Skeletal muscle tissue (tissue), 4 donors: ENCODE data around the gene FZD4. TPM values are rescaled to one million over a fixed set of nuclear protein-coding genes. Genes with fewer than 3 reads are reported as not detected.
A peak's percentile ranks its signal among the peaks of the same experiment; 100 is the strongest.
"Not testable (repeated sequence)": the region's sequence is repeated elsewhere in the genome, so short reads cannot be mapped to it uniquely, and the experiment has no call there.

Experiments
- H3K27ac ChIP-seq: one replicate; pipeline ENCODE4 v1.7.0; 2013; ENCODE audit warnings: mild to moderate bottlenecking, low read depth, low read length, inconsistent platforms
- H3K27me3 ChIP-seq, 3 donors: one replicate each; pipeline ENCODE4 v1.7.0; 2013; ENCODE audit warnings: low read length in 3 of 3; ENCODE audit not compliant: control insufficient read depth in 3 of 3, insufficient read depth in 3 of 3
- H3K36me3 ChIP-seq, 3 donors: one replicate each; pipeline ENCODE4 v1.7.0; 2013; ENCODE audit warnings: low read length in 3 of 3; ENCODE audit not compliant: control insufficient read depth in 3 of 3, insufficient read depth in 3 of 3
- H3K4me1 ChIP-seq, 3 donors: one replicate each; pipeline ENCODE4 v1.7.0; 2013; ENCODE audit warnings: low read length in 3 of 3, mild to moderate bottlenecking in 3 of 3; ENCODE audit not compliant: control insufficient read depth in 3 of 3, insufficient read depth in 3 of 3
- H3K4me3 ChIP-seq, 3 donors: one replicate each; pipeline ENCODE4 v1.7.0; 2013; ENCODE audit warnings: low read length in 3 of 3
- H3K9ac ChIP-seq, 3 donors: one replicate each; pipeline ENCODE4 v1.7.0; 2013; ENCODE audit warnings: low read length in 3 of 3, mild to moderate bottlenecking in 3 of 3, moderate library complexity in 2 of 3, low read depth in 1 of 3
- H3K9me3 ChIP-seq, 3 donors: one replicate each; pipeline ENCODE4 v1.7.0; 2013; ENCODE audit warnings: low read length in 3 of 3; ENCODE audit not compliant: control insufficient read depth in 3 of 3
- total RNA-seq: library from RNA; depleted of rRNA; stranded (reverse); fragments of >200 nt; gene quantifications from one replicate; pipeline ENCODE4 v1.2.3, GENCODE V29; 2014
- donor health status: Osteomylitis.

FZD4 gene
- total RNA-seq, 1 donor from 2014 or later, result 56.4 TPM

DNA sequence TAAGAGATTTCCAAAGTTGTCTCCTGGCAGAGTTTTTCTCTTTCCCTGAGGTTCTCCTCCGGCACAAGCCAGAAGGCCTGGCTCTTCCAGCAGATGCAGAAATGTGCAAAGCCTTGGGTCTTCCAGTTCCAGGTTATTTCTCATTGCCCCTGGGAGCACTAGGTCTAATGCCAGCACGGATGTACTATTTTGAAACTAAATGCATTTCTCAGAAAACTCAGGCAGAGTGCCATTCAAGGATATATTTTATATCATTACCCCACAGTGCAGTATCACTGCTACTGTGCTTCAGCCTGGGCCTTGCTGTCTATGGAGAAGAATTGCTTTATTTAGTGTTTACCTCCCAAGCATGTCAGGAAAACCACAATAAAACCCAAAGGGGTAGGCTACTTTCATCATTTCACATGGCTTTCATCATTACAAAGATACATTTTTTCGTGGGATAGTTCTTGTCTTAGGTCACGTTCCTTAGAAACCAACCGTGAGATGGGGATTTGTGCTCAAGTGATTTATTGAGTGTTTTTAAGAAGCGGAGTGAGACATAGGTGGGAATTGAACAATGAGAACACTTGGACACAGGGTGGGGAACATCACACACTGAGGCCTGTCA, 22.4 kb upstream of the FZD4 start:
- H3K27ac ChIP-seq, result no peak overlapping the region
- H3K27me3 ChIP-seq, result no peaks in the 10 kb centered on the region
- no peak overlapping the region for H3K4me3 ChIP-seq
- peaks cover 0 to 4% (median 0%) of the 10 kb centered on the region in 3 donors for H3K9me3 ChIP-seq
- H3K9ac ChIP-seq, result no peak overlapping the region
- no peaks in the 10 kb centered on the region for H3K36me3 ChIP-seq
- peaks cover 8 to 30% (median 23%) of the 10 kb centered on the region in 3 donors for H3K4me1 ChIP-seq

DNA sequence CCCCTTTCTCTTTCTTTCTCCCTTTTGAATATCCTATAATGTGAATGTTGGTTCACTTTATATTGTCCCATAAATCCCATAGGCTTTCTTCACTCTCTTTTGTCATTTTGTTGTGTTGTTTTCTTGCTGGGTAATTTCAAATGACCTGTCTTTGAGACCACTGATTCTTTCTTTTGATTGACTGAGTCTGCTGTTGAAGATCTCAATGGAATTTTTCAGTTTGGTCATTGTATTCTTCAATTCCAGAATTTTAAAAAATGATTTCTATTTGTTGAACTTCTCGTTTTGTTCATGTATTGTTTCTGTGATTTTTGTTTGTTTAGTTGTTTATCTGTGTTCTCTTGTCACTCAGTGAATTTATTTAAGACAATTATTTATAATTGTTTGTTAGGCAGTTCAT, 17.5 kb upstream of the FZD4 start:
- H3K27me3 ChIP-seq, result no peaks in the 10 kb centered on the region
- peaks cover 0 to 4% (median 0%) of the 10 kb centered on the region in 3 donors for H3K9me3 ChIP-seq
- H3K4me3 ChIP-seq, result no peak overlapping the region
- H3K9ac ChIP-seq, result no peak overlapping the region
- H3K36me3 ChIP-seq, result no peaks in the 10 kb centered on the region
- H3K27ac ChIP-seq, result no peak overlapping the region
- no peaks in the 10 kb centered on the region for H3K4me1 ChIP-seq

DNA sequence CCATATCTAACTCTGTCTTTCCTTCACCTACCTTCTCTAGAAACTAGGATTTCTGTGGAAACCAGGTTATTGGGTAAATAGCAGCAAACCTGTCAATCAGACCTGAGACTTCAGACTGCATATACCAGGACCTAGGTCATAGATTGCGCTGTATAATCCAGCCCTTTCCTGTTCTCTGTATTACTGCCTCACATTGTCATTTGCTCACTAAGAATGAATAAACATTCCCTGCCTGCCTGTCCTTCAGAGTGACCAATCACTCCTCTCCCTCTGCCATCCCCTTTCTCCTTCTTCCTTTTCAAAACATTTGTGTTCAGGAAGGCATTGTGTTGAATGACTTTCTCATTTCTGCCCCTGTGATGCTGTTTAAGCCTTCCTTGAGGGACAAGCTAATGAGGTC, 14.1 kb upstream of the FZD4 start:
- Histone ChIP-seq H3K4me1 (no peaks in the 10 kb centered on the region), H3K4me3 (no peak overlapping the region), H3K9ac (no peak overlapping the region), H3K27me3 (no peaks in the 10 kb centered on the region), H3K9me3 (peaks cover 0 to 4% (median 0%) of the 10 kb centered on the region in 3 donors), H3K36me3 (no peaks in the 10 kb centered on the region), H3K27ac (no peak overlapping the region)

DNA sequence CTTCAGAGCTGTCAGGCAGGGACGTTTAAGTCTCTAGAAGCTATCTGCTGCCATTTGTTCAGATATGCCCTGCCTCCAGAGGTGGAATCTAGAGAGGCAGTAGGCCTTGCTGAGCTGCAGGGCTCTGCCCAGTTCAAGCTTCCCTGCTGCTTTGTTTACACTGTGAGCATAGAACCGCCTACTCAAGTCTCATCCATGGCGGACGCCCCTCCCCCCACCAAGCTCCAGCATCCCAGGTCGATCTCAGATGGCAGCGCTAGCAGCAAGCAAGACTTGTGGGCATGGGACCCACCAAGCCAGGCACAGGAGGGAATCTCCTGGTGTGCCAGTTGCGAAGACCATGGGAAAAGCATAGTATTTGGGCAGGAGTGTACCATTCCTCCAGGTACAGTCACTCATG, 12.4 kb upstream of the FZD4 start:
- not testable (repeated sequence) for H3K9me3 ChIP-seq, H3K4me3 ChIP-seq, H3K36me3 ChIP-seq, H3K27me3 ChIP-seq, H3K9ac ChIP-seq, H3K4me1 ChIP-seq, H3K27ac ChIP-seq

- H3K4me1 ChIP-seq, result peaks cover 6 to 16% (median 16%) of the 10 kb centered on the region in 3 donors
- H3K36me3 ChIP-seq, result no peaks in the 10 kb centered on the region
- H3K27me3 ChIP-seq, result no peaks in the 10 kb centered on the region
- H3K4me3 ChIP-seq, result no peak overlapping the region
- H3K9me3 ChIP-seq, result no peaks in the 10 kb centered on the region
- no peak overlapping the region for H3K9ac ChIP-seq
- no peak overlapping the region for H3K27ac ChIP-seq
Measured at GRCh38 chr11:86957976-86958646, 2.9 kb upstream of the FZD4 start.

DNA sequence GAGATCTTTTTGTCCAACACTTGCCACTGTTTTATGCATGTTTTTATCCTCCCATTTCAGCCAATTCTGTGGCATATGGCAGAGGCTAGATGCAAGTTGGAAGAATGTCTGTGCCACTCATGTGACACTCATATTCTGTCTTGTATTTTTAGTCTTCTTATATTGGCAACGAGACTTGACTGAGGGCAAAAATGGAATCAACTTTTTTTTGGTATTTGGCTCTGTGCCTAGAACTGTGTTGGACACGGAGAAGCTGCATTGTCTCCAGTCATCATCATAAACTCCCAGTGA, 1.7 kb upstream of the FZD4 start:
- H3K4me1 ChIP-seq, result peaks cover 16 to 25% (median 25%) of the 10 kb centered on the region in 3 donors
- H3K27me3 ChIP-seq, result no peaks in the 10 kb centered on the region
- peak overlapping the region; percentile 80 for H3K27ac ChIP-seq
- H3K9me3 ChIP-seq, result no peaks in the 10 kb centered on the region
- peak overlapping the region; percentile 90 to 93 (median 92) for H3K4me3 ChIP-seq
- peak overlapping the region in 2 of 3 donors; percentile 87 to 95 for H3K9ac ChIP-seq
- peaks cover 3% of the 10 kb centered on the region in 3 donors for H3K36me3 ChIP-seq

GRCh38 chr11:86955111-86955360, 159 bp downstream of the FZD4 start:
- Histone ChIP-seq H3K9me3 (no peaks in the 10 kb centered on the region), H3K27ac (peak overlapping the region; percentile 63), H3K9ac (peak overlapping the region; percentile 81 to 92 (median 90)), H3K27me3 (no peaks in the 10 kb centered on the region), H3K4me1 (peaks cover 32 to 43% (median 41%) of the 10 kb centered on the region in 3 donors), H3K4me3 (peak overlapping the region; percentile 82 to 89 (median 86)), H3K36me3 (peaks cover 10 to 19% (median 16%) of the 10 kb centered on the region in 3 donors)

- peak overlapping the region; percentile 81 to 92 (median 90) for H3K9ac ChIP-seq
- H3K27ac ChIP-seq, result peak overlapping the region; percentile 63
- peak overlapping the region; percentile 82 to 89 (median 86) for H3K4me3 ChIP-seq
- no peaks in the 10 kb centered on the region for H3K27me3 ChIP-seq
- no peaks in the 10 kb centered on the region for H3K9me3 ChIP-seq
- peaks cover 37 to 49% (median 46%) of the 10 kb centered on the region in 3 donors for H3K4me1 ChIP-seq
- peaks cover 10 to 20% (median 19%) of the 10 kb centered on the region in 3 donors for H3K36me3 ChIP-seq
Measured at GRCh38 chr11:86954269-86955110, 705 bp downstream of the FZD4 start.

- no peak overlapping the region for H3K27ac ChIP-seq
- peak overlapping the region; percentile 42 to 89 (median 68) for H3K4me3 ChIP-seq
- H3K9me3 ChIP-seq, result no peaks in the 10 kb centered on the region
- peaks cover 16 to 27% (median 20%) of the 10 kb centered on the region in 3 donors for H3K36me3 ChIP-seq
- H3K27me3 ChIP-seq, result no peaks in the 10 kb centered on the region
- H3K9ac ChIP-seq, result peak overlapping the region in 1 of 3 donors; percentile 4
- H3K4me1 ChIP-seq, result peaks cover 58 to 69% (median 62%) of the 10 kb centered on the region in 3 donors
Measured at GRCh38 chr11:86952221-86952875, 2.8 kb downstream of the FZD4 start.
